Thoracic aorta (tissue), 2 donors: ENCODE measurements around the gene MAP3K5. TPM values are rescaled to one million over a fixed set of nuclear protein-coding genes. Genes with fewer than 3 reads are reported as not detected.

Experiments used
- ATAC-seq: fragments of 150-250 bp; one replicate; pipeline ENCODE4 v1.8.0; 2017; ENCODE audit warnings: low read depth; ENCODE audit not compliant: insufficient number of reproducible peaks, low FRiP score
- DNase-seq: peaks from one replicate; pipeline ENCODE4 v3.0.0-alpha.2; 2020; ENCODE audit warnings: low spot score
- H3K27ac ChIP-seq, 2 donors: fragments of 200-600 bp; sonication (generic); 1 replicate in 1 of 2; 2 replicates in 1 of 2; pipeline ENCODE4 v1.5.1; 2016; ENCODE audit warnings: mild to moderate bottlenecking in 2 of 2, moderate library complexity in 2 of 2
- H3K27me3 ChIP-seq: fragments of 200-600 bp; sonication (generic); replicated peaks from 2 replicates; pipeline ENCODE4 v1.6.0; 2016; ENCODE audit warnings: mild to moderate bottlenecking; ENCODE audit not compliant: insufficient read depth
- H3K36me3 ChIP-seq: fragments of 200-600 bp; sonication (generic); one replicate; pipeline ENCODE4 v1.5.1; 2016
- H3K4me1 ChIP-seq, 2 donors: fragments of 200-600 bp; sonication (generic); 1 replicate in 1 of 2; 2 replicates in 1 of 2; pipeline versions ENCODE4 v1.5.1 to v1.6.0; 2016; ENCODE audit warnings: low read depth in 2 of 2, mild to moderate bottlenecking in 1 of 2; ENCODE audit not compliant: control insufficient read depth in 1 of 2
- H3K4me3 ChIP-seq: fragments of 200-600 bp; sonication (generic); 2 replicates; pipeline ENCODE4 v1.5.1; 2016; ENCODE audit warnings: mild to moderate bottlenecking
- H3K9me3 ChIP-seq: fragments of 200-600 bp; sonication (generic); 2 replicates; pipeline ENCODE4 v1.5.1; 2016
- total RNA-seq, 2 donors: library from RNA; depleted of rRNA; stranded (reverse); fragments of >200 nt; gene quantifications; one replicate each; pipeline versions ENCODE4 v1.1.0 to v1.2.3, GENCODE V29; 2016
- TF ChIP-seq, protein P1 (sequence below): fragments of 200-600 bp; sonication (generic); IDR thresholded peaks from one replicate; pipeline ENCODE4 v1.5.1; 2019; ENCODE audit warnings: antibody characterized with exemption

MAP3K5 gene
- total RNA-seq, 2 donors from 2014 or later: 73.6 to 101 TPM

- TF ChIP-seq, protein P1, sequence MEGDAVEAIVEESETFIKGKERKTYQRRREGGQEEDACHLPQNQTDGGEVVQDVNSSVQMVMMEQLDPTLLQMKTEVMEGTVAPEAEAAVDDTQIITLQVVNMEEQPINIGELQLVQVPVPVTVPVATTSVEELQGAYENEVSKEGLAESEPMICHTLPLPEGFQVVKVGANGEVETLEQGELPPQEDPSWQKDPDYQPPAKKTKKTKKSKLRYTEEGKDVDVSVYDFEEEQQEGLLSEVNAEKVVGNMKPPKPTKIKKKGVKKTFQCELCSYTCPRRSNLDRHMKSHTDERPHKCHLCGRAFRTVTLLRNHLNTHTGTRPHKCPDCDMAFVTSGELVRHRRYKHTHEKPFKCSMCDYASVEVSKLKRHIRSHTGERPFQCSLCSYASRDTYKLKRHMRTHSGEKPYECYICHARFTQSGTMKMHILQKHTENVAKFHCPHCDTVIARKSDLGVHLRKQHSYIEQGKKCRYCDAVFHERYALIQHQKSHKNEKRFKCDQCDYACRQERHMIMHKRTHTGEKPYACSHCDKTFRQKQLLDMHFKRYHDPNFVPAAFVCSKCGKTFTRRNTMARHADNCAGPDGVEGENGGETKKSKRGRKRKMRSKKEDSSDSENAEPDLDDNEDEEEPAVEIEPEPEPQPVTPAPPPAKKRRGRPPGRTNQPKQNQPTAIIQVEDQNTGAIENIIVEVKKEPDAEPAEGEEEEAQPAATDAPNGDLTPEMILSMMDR: no peak
- Histone ChIP-seq H3K9me3 (no peaks in the 10 kb centered on the region), H3K36me3 (no peaks in the 10 kb centered on the region), H3K27me3 (no peaks in the 10 kb centered on the region), H3K4me3 (peak overlapping the region; percentile 3), H3K4me1 (peaks cover 14 to 31% of the 10 kb centered on the region in 2 donors), H3K27ac (peak overlapping the region in 1 of 2 donors; percentile 41)
- no peak for DNase-seq
- ATAC-seq: no peak
Measured at GRCh38 chr6:136672144-136672543, 120.1 kb downstream of the MAP3K5 start.

- Histone ChIP-seq H3K4me3 (no peak overlapping the region), H3K27ac (no peak overlapping the region), H3K9me3 (no peaks in the 10 kb centered on the region), H3K36me3 (peaks cover 11% of the 10 kb centered on the region), H3K27me3 (no peaks in the 10 kb centered on the region), H3K4me1 (peaks cover 14 to 31% of the 10 kb centered on the region in 2 donors)
- TF ChIP-seq, protein P1: no peak
- ATAC-seq (no peak), DNase-seq (no peak)
Measured at GRCh38 chr6:136669299-136669699, 123.0 kb downstream of the MAP3K5 start.

DNA sequence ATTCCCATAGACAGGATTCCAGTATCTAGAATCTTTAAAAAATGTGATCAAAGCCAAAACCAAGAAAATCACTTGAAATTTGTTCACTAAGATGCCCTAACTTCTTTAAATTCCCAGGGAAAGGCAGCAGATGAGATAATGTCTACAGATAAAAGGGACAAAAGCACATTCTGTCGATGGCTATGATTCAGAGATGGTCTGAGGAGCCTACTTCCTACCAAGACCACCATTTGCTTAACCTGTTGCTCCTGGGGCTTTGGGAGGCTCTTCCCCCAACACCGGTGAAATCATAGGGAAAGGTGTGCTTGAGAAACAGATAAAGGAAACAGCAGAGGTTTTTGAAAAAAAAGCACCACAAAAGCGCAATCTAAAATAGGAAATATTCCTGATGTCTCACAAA, 123.7 kb downstream of the MAP3K5 start:
- ATAC-seq: no peak
- TF ChIP-seq, protein P1: no peak
- no peak overlapping the region for H3K27ac ChIP-seq
- no peak for DNase-seq
- no peak overlapping the region for H3K4me3 ChIP-seq
- H3K9me3 ChIP-seq: no peaks in the 10 kb centered on the region
- H3K36me3 ChIP-seq: peaks cover 11% of the 10 kb centered on the region
- no peaks in the 10 kb centered on the region for H3K27me3 ChIP-seq
- peaks cover 14 to 31% of the 10 kb centered on the region in 2 donors for H3K4me1 ChIP-seq

GRCh38 chr6:136666041-136666440, 126.2 kb downstream of the MAP3K5 start:
- DNase-seq: no peak
- TF ChIP-seq, protein P1: no peak
- no peak for ATAC-seq
- no peaks in the 10 kb centered on the region for H3K9me3 ChIP-seq
- H3K4me1 ChIP-seq: peaks cover 7 to 19% of the 10 kb centered on the region in 2 donors
- peaks cover 11% of the 10 kb centered on the region for H3K36me3 ChIP-seq
- H3K4me3 ChIP-seq: no peak overlapping the region
- H3K27me3 ChIP-seq: no peaks in the 10 kb centered on the region
- H3K27ac ChIP-seq: no peak overlapping the region

- H3K27me3 ChIP-seq: no peaks in the 10 kb centered on the region
- no peak overlapping the region for H3K4me3 ChIP-seq
- peaks cover 21% of the 10 kb centered on the region for H3K36me3 ChIP-seq
- ATAC-seq (no peak), DNase-seq (no peak)
- H3K4me1 ChIP-seq: no peaks in the 10 kb centered on the region
- TF ChIP-seq, protein P1: no peak
- H3K9me3 ChIP-seq: no peaks in the 10 kb centered on the region
- no peak overlapping the region for H3K27ac ChIP-seq
Measured at GRCh38 chr6:136662347-136663237, 129.7 kb downstream of the MAP3K5 start.
